BE2C (cell line): ENCODE measurements around the gene ARHGEF5.

ENCODE experiments used
- DNase-seq: peaks from one replicate; pipeline ENCODE4 v3.0.0-alpha.2; 2020
- H3K27me3 ChIP-seq: fragments of 250-450 bp; sonication (Bioruptor Pico); 2 replicates; pipeline ENCODE4 v1.5.1; 2020; ENCODE audit warnings: mild to moderate bottlenecking
- H3K36me3 ChIP-seq: fragments of 250-450 bp; sonication (Bioruptor Pico); 2 replicates; pipeline ENCODE4 v1.5.1; 2020; ENCODE audit warnings: mild to moderate bottlenecking
- H3K4me1 ChIP-seq: fragments of 250-450 bp; sonication (Bioruptor Pico); 2 replicates; pipeline ENCODE4 v1.5.1; 2020
- H3K4me3 ChIP-seq: 2 replicates; pipeline ENCODE4 v1.5.1; 2011; ENCODE audit warnings: low read depth, low read length
- H3K9me3 ChIP-seq: fragments of 250-450 bp; sonication (Bioruptor Pico); 2 replicates; pipeline ENCODE4 v1.5.1; 2020
- TF ChIP-seq, protein P1 (sequence below): IDR thresholded peaks from 2 replicates; pipeline ENCODE4 v1.5.1; 2012; ENCODE audit warnings: mild to moderate bottlenecking, low read depth, low read length

The ARHGEF5 gene

DNA sequence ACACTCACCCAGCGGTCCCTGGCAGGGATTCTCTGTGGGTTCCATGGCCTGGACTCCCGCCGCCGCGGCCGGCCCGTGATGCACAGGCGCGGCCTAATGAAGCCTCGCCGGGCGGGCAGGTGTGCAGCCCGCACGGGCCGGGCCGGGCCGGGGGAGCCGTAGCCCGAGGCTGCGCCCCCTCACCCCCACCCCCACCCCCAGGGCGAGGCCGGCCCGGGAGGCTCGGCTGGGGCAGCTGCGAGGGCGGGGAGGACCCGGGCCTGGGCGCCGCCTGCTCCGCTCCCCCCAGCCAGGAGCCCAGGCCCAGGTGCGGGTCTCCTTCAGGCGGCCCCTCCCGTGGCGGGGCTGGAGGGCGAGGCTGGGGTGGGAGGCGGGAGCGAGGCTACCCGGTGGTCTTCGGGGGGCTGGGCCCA is 48.5 kb downstream of the ARHGEF5 start, which contains the start of gene NOBOX:
Gene NOBOX (minus strand): TSS at position 45 of the 413 bp plus-strand sequence.
- Histone ChIP-seq H3K9me3 (no peaks in the 10 kb centered on the region), H3K4me3 (no peak within 1 kb of the TSS), H3K36me3 (no peaks in the 10 kb centered on the region), H3K4me1 (no peaks in the 10 kb centered on the region), H3K27me3 (no peaks in the 10 kb centered on the region)
- DNase-seq = no peak
- TF ChIP-seq, protein P1, sequence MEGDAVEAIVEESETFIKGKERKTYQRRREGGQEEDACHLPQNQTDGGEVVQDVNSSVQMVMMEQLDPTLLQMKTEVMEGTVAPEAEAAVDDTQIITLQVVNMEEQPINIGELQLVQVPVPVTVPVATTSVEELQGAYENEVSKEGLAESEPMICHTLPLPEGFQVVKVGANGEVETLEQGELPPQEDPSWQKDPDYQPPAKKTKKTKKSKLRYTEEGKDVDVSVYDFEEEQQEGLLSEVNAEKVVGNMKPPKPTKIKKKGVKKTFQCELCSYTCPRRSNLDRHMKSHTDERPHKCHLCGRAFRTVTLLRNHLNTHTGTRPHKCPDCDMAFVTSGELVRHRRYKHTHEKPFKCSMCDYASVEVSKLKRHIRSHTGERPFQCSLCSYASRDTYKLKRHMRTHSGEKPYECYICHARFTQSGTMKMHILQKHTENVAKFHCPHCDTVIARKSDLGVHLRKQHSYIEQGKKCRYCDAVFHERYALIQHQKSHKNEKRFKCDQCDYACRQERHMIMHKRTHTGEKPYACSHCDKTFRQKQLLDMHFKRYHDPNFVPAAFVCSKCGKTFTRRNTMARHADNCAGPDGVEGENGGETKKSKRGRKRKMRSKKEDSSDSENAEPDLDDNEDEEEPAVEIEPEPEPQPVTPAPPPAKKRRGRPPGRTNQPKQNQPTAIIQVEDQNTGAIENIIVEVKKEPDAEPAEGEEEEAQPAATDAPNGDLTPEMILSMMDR = no peak

GRCh38 chr7:144404946-144405345 is 49.7 kb downstream of the ARHGEF5 start:
- H3K4me1 ChIP-seq = no peaks in the 10 kb centered on the region
- H3K4me3 ChIP-seq = no peak overlapping the region
- H3K27me3 ChIP-seq = no peaks in the 10 kb centered on the region
- H3K9me3 ChIP-seq = no peaks in the 10 kb centered on the region
- TF ChIP-seq, protein P1 = no peak
- no peaks in the 10 kb centered on the region for H3K36me3 ChIP-seq
- DNase-seq = no peak

DNA sequence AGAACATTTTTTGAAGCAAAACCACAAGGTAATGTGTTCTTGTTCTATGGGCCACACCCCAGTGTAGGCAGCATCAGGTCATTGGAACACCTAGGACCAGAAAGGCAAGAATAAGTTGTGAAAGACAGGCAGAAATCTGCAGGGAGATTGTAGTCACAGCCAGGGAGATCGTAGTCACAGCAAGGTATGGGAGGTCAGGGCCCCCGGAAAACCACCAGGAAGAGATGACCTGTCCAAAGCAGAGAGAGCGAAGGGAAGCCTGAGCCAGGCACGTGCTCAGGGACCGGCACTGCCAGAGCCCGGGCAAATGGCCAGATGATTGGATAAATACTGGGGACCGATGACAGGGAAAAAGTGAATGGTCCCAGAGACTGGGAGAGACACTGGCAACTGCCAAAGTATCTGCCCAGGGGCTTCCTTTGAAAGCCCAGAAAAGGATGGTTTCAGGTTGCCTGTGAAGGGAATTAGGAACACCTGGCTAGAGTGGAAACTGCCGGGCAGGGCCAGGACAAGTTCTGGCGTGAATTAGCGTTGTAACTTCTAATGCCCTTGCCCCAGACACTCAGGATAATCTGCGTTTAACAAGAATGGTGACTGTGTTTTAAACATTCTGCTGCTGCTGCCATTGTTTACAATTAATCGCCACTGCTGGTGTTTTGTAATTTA is 52.2 kb downstream of the ARHGEF5 start:
- no peaks in the 10 kb centered on the region for H3K27me3 ChIP-seq
- H3K4me1 ChIP-seq = no peaks in the 10 kb centered on the region
- H3K9me3 ChIP-seq = no peaks in the 10 kb centered on the region
- DNase-seq = no peak
- TF ChIP-seq, protein P1 = no peak
- no peaks in the 10 kb centered on the region for H3K36me3 ChIP-seq
- no peak overlapping the region for H3K4me3 ChIP-seq

GRCh38 chr7:144408121-144408520 is 52.9 kb downstream of the ARHGEF5 start:
- Histone ChIP-seq H3K4me1 (no peaks in the 10 kb centered on the region), H3K9me3 (no peaks in the 10 kb centered on the region), H3K36me3 (no peaks in the 10 kb centered on the region), H3K4me3 (no peak overlapping the region), H3K27me3 (no peaks in the 10 kb centered on the region)
- no peak for DNase-seq
- TF ChIP-seq, protein P1 = no peak

DNA sequence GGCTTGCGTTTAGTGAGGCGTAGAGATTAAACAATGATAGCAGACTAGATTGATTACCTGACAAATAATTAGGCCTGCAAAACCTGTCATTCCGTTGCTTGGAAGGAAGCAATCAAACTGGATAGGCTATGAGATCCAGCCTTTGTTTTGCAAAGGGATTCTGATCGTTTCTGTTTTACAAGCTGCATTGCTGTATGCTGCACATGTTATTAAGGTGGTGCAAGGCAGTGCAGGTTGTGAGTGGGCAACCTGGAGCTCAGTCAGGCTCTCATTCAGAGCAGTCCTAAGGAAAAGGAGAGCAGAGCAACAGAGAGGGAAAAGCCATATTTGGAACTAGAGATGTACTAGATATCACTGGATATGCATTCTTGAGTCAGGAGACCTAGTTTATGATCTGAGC is 55.2 kb downstream of the ARHGEF5 start:
- H3K4me1 ChIP-seq = no peaks in the 10 kb centered on the region
- no peak for DNase-seq
- TF ChIP-seq, protein P1 = no peak
- no peaks in the 10 kb centered on the region for H3K27me3 ChIP-seq
- no peaks in the 10 kb centered on the region for H3K36me3 ChIP-seq
- no peaks in the 10 kb centered on the region for H3K9me3 ChIP-seq
- H3K4me3 ChIP-seq = no peak overlapping the region

DNA sequence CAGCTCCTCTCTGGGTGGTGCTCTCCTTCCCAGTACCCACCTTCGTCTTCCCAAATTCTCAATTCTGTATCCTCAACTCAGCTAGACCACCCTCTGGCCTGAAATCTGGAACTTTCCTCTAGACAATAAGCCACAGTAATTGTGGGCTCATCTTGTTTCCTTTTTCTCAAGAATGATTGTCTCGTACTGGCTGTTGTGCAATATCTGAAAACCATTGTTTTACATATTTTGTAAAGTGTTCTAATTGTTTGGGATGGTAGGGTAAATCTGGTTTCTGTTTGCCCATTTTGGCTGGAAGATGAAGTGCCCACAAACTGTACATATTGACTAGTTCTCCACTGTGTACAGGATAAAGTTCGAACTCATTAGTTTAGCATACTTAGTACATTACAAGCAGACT is 59.6 kb downstream of the ARHGEF5 start:
- Histone ChIP-seq H3K9me3 (no peaks in the 10 kb centered on the region), H3K36me3 (no peaks in the 10 kb centered on the region), H3K4me3 (no peak overlapping the region), H3K27me3 (no peaks in the 10 kb centered on the region), H3K4me1 (no peaks in the 10 kb centered on the region)
- no peak for DNase-seq
- TF ChIP-seq, protein P1 = no peak
